GM13976 (cell line): ENCODE results near the gene CCDC69.
A peak's percentile ranks its signal among the peaks of the same experiment; 100 is the strongest.

Experiments used
- DNase-seq: peaks from one replicate; pipeline ENCODE4 v3.0.0; 2012; ENCODE audit warnings: low spot score
- in situ Hi-C: fragments of 300-500 bp; cut with MboI; formaldehyde crosslinking; loops from one replicate; pipeline ENCODE4 v1.12.0; 2022; ENCODE audit warnings: low sequenced_read_pairs, mixed read lengths, inconsistent platforms; ENCODE audit not compliant: unreplicated experiment
- TF ChIP-seq, protein P1 (sequence below): IDR thresholded peaks from 2 replicates; pipeline ENCODE4 v1.5.1; 2012; ENCODE audit warnings: borderline replicate concordance, mild to moderate bottlenecking; ENCODE audit not compliant: insufficient read depth; ENCODE audit errors: extremely low read depth, missing control alignments, control extremely low read depth

CCDC69 gene

DNA sequence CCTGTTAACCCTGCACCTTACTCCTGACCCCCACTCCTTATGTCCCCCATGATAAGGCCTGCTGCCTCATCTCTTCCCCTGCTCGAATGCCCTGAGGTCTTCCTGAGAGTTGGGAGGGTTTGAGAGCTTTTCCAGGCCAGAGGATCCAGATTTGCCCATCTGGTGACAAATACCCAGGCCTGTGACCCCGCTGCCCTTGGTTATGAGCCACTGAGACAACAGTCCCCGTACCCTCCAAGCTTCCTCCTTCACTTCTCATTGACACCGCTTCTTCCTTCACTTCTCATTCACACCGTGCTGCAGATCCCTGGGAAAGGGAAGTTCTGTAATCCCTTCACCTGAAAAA is 29.7 kb upstream of the CCDC69 start:
- TF ChIP-seq, protein P1, sequence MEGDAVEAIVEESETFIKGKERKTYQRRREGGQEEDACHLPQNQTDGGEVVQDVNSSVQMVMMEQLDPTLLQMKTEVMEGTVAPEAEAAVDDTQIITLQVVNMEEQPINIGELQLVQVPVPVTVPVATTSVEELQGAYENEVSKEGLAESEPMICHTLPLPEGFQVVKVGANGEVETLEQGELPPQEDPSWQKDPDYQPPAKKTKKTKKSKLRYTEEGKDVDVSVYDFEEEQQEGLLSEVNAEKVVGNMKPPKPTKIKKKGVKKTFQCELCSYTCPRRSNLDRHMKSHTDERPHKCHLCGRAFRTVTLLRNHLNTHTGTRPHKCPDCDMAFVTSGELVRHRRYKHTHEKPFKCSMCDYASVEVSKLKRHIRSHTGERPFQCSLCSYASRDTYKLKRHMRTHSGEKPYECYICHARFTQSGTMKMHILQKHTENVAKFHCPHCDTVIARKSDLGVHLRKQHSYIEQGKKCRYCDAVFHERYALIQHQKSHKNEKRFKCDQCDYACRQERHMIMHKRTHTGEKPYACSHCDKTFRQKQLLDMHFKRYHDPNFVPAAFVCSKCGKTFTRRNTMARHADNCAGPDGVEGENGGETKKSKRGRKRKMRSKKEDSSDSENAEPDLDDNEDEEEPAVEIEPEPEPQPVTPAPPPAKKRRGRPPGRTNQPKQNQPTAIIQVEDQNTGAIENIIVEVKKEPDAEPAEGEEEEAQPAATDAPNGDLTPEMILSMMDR, result no peak
- in situ Hi-C loops, result no loop called here
- DNase-seq, result no peak

DNA sequence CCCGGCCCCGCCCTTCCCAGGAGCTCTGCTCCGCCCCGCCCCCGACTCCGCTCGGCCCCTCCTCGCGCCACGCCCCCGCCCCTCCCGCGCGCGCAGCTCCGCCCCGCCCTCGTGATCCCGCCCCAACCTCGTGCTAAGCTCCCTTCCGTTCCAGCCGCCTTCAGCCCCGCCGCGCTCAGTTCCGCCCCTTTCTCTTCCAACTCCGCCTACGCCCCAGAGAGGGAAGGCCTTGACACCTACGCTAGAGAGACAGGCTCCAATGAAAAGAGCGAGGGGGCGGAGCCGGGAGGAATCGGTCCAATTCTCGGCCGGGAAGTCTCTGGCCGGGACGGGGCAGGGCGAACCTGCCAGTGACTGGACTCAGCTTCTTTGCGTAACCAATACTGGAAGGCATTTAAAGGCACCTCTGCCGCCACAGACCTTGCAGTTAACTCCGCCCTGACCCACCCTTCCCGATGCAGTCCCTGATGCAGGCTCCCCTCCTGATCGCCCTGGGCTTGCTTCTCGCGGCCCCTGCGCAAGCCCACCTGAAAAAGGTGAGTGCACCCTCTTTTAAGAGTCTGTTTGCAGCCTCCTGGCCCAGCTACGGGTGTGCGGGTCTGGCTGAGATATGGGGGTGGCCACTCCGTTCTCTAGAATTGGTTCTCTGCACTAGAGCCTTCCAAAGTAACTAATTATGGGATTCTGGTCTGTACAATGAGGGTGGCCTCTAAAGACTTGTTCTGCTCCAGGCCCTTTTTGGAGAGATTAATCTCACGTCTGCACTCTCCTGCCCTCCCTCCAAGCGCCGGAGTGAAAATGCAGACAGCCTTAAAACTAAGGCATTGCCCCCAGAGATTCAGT is 29.1 kb upstream of the CCDC69 start, which contains the start of gene GM2A:
GM2A (plus strand) TSS at position 424 of the 843 bp plus-strand sequence; CDS start at position 456, 32 bp downstream.
- TF ChIP-seq, protein P1, result no peak
- in situ Hi-C loops, result no loop called here
- peak; percentile 97 for DNase-seq

- DNase-seq, result no peak
- in situ Hi-C loops, result no loop called here
- TF ChIP-seq, protein P1, result no peak
Measured at GRCh38 chr5:151251621-151252020, 27.7 kb upstream of the CCDC69 start.

GRCh38 chr5:151251001-151251551 is 27.2 kb upstream of the CCDC69 start:
- in situ Hi-C loops, result no loop called here
- TF ChIP-seq, protein P1, result no peak
- no peak for DNase-seq

DNA sequence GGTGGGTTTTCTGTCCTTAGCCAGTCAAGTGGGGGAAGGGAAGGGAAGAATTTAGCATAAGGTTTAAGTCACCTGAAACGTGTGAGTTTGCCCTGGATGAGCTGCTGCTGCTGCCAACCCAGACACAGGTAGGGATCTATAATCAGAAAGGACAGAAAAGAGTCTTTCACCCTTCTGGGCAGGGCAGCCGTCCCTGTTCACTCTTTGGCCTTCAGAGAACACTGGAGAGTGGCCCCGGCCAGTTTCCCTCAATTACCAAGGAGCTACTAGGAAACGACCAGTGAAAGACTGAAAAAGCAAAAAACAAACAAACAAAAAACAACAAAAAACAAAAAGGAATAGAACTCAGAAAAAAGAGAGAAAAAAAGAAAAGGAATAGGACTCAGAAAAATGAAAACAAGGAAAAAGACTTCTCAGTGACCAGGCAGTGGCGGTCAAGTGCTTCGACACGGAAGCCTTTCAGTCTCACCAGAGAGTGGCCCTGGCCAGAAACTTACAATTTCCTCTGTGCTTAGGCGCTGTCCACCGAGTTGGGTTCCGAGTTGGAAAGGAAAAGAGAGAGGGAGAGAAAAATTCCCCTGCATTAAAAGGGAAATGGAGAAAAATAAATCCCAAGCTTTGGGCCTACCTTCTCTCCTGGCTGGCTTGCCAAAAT is 26.6 kb upstream of the CCDC69 start:
- in situ Hi-C loops, result no loop called here
- no peak for DNase-seq
- TF ChIP-seq, protein P1, result no peak

DNA sequence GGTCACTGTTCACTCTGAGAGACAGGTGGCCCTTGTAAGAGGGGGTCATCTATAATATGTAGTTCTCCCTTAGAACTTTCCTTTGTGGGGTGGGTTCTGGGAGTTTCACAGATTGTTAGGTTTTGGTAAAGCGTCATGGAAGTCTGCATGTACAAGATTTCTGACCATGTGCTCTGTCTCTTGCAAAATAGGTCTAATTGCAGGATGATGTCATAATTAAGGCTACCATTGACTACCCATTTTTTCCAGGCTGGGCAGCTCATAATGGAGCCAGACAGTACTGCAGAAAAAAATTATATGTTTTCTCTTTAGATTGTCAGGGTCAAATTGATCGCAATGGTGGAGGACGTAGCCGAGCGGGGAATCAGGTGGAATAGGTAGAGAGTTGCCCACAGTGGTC is 25.4 kb upstream of the CCDC69 start:
- TF ChIP-seq, protein P1, result no peak
- no peak for DNase-seq
- in situ Hi-C loops, result no loop called here
